ENCODE measurements around the gene MRM3.

Gene MRM3

GRCh38 chr17:781805-782731, at the start of gene MRM3, which contains the start of gene GLOD4:
TSS of gene MRM3 (plus strand) at chr17:782353. CDS start at chr17:782379, 26 bp downstream.
TSS of gene GLOD4 (minus strand) at chr17:782280. CDS start at chr17:782255, 25 bp downstream.
- H3K27ac ChIP-seq (ENCODE audit: low read depth, low read length): peak within 1 kb of the TSS; percentile 80
- H3K4me1 ChIP-seq (ENCODE audit: control insufficient read depth in 1 of 2, insufficient read depth in 2 of 2, low read length in 2 of 2): peaks cover 12 to 21% of the 10 kb centered on the region in 2 donors
- H3K27me3 ChIP-seq (ENCODE audit: control insufficient read depth in 1 of 2, insufficient read depth in 2 of 2, low read length in 2 of 2): no peaks in the 10 kb centered on the region
- H3K9me3 ChIP-seq (ENCODE audit: control insufficient read depth in 1 of 2, low read length in 2 of 2): no peaks in the 10 kb centered on the region
- peaks cover 9 to 20% of the 10 kb centered on the region in 2 donors for H3K36me3 ChIP-seq (ENCODE audit: control insufficient read depth in 1 of 2, insufficient read depth in 2 of 2, low read length in 2 of 2)
- H3K9ac ChIP-seq (ENCODE audit: low read depth in 1 of 2, low read length in 2 of 2): peak within 1 kb of the TSS; percentile 91 to 98
- H3K4me3 ChIP-seq (ENCODE audit: low read depth in 1 of 2, low read length in 2 of 2): peak within 1 kb of the TSS; percentile 100

GRCh38 chr17:732902-733720, 49.0 kb upstream of the MRM3 start:
- Histone ChIP-seq H3K9me3 (ENCODE audit: control insufficient read depth in 1 of 2, low read length in 2 of 2) (no peaks in the 10 kb centered on the region), H3K4me1 (ENCODE audit: control insufficient read depth in 1 of 2, insufficient read depth in 2 of 2, low read length in 2 of 2) (peaks cover 7 to 17% of the 10 kb centered on the region in 2 donors), H3K27me3 (ENCODE audit: control insufficient read depth in 1 of 2, insufficient read depth in 2 of 2, low read length in 2 of 2) (no peaks in the 10 kb centered on the region), H3K4me3 (ENCODE audit: low read depth in 1 of 2, low read length in 2 of 2) (peak overlapping the region; percentile 63 to 65), H3K36me3 (ENCODE audit: control insufficient read depth in 1 of 2, insufficient read depth in 2 of 2, low read length in 2 of 2) (peaks cover 4 to 11% of the 10 kb centered on the region in 2 donors), H3K9ac (ENCODE audit: low read depth in 1 of 2, low read length in 2 of 2) (peak overlapping the region; percentile 42 to 57), H3K27ac (ENCODE audit: low read depth, low read length) (peak overlapping the region; percentile 76)

GRCh38 chr17:733743-734142, 48.4 kb upstream of the MRM3 start:
- Histone ChIP-seq H3K27ac (ENCODE audit: low read depth, low read length) (no peak overlapping the region), H3K9ac (ENCODE audit: low read depth in 1 of 2, low read length in 2 of 2) (peak overlapping the region; percentile 42 to 57), H3K4me3 (ENCODE audit: low read depth in 1 of 2, low read length in 2 of 2) (peak overlapping the region; percentile 63 to 65), H3K27me3 (ENCODE audit: control insufficient read depth in 1 of 2, insufficient read depth in 2 of 2, low read length in 2 of 2) (no peaks in the 10 kb centered on the region), H3K9me3 (ENCODE audit: control insufficient read depth in 1 of 2, low read length in 2 of 2) (no peaks in the 10 kb centered on the region), H3K4me1 (ENCODE audit: control insufficient read depth in 1 of 2, insufficient read depth in 2 of 2, low read length in 2 of 2) (peaks cover 7 to 17% of the 10 kb centered on the region in 2 donors), H3K36me3 (ENCODE audit: control insufficient read depth in 1 of 2, insufficient read depth in 2 of 2, low read length in 2 of 2) (peaks cover 4 to 16% of the 10 kb centered on the region in 2 donors)

- Histone ChIP-seq H3K36me3 (ENCODE audit: control insufficient read depth in 1 of 2, insufficient read depth in 2 of 2, low read length in 2 of 2) (peaks cover 22 to 44% of the 10 kb centered on the region in 2 donors), H3K4me3 (ENCODE audit: low read depth in 1 of 2, low read length in 2 of 2) (no peak overlapping the region), H3K9me3 (ENCODE audit: control insufficient read depth in 1 of 2, low read length in 2 of 2) (no peaks in the 10 kb centered on the region), H3K27ac (ENCODE audit: low read depth, low read length) (no peak overlapping the region), H3K9ac (ENCODE audit: low read depth in 1 of 2, low read length in 2 of 2) (no peak overlapping the region), H3K27me3 (ENCODE audit: control insufficient read depth in 1 of 2, insufficient read depth in 2 of 2, low read length in 2 of 2) (no peaks in the 10 kb centered on the region), H3K4me1 (ENCODE audit: control insufficient read depth in 1 of 2, insufficient read depth in 2 of 2, low read length in 2 of 2) (peaks cover 7 to 12% of the 10 kb centered on the region in 2 donors)
Measured at GRCh38 chr17:737561-738113, 44.5 kb upstream of the MRM3 start.

GRCh38 chr17:740240-741017, 41.7 kb upstream of the MRM3 start:
- Histone ChIP-seq H3K36me3 (ENCODE audit: control insufficient read depth in 1 of 2, insufficient read depth in 2 of 2, low read length in 2 of 2) (peaks cover 36 to 71% of the 10 kb centered on the region in 2 donors), H3K4me3 (ENCODE audit: low read depth in 1 of 2, low read length in 2 of 2) (no peak overlapping the region), H3K4me1 (ENCODE audit: control insufficient read depth in 1 of 2, insufficient read depth in 2 of 2, low read length in 2 of 2) (no peaks in the 10 kb centered on the region), H3K9me3 (ENCODE audit: control insufficient read depth in 1 of 2, low read length in 2 of 2) (no peaks in the 10 kb centered on the region), H3K27ac (ENCODE audit: low read depth, low read length) (no peak overlapping the region), H3K27me3 (ENCODE audit: control insufficient read depth in 1 of 2, insufficient read depth in 2 of 2, low read length in 2 of 2) (no peaks in the 10 kb centered on the region), H3K9ac (ENCODE audit: low read depth in 1 of 2, low read length in 2 of 2) (no peak overlapping the region)

GRCh38 chr17:742147-742793, 39.9 kb upstream of the MRM3 start:
- Histone ChIP-seq H3K9me3 (ENCODE audit: control insufficient read depth in 1 of 2, low read length in 2 of 2) (no peaks in the 10 kb centered on the region), H3K36me3 (ENCODE audit: control insufficient read depth in 1 of 2, insufficient read depth in 2 of 2, low read length in 2 of 2) (peaks cover 45 to 84% of the 10 kb centered on the region in 2 donors), H3K27ac (ENCODE audit: low read depth, low read length) (no peak overlapping the region), H3K4me3 (ENCODE audit: low read depth in 1 of 2, low read length in 2 of 2) (no peak overlapping the region), H3K27me3 (ENCODE audit: control insufficient read depth in 1 of 2, insufficient read depth in 2 of 2, low read length in 2 of 2) (no peaks in the 10 kb centered on the region), H3K4me1 (ENCODE audit: control insufficient read depth in 1 of 2, insufficient read depth in 2 of 2, low read length in 2 of 2) (no peaks in the 10 kb centered on the region), H3K9ac (ENCODE audit: low read depth in 1 of 2, low read length in 2 of 2) (no peak overlapping the region)

GRCh38 chr17:743139-743538, 39.0 kb upstream of the MRM3 start:
- Histone ChIP-seq H3K4me3 (ENCODE audit: low read depth in 1 of 2, low read length in 2 of 2) (no peak overlapping the region), H3K27ac (ENCODE audit: low read depth, low read length) (no peak overlapping the region), H3K36me3 (ENCODE audit: control insufficient read depth in 1 of 2, insufficient read depth in 2 of 2, low read length in 2 of 2) (peaks cover 46 to 87% of the 10 kb centered on the region in 2 donors), H3K9me3 (ENCODE audit: control insufficient read depth in 1 of 2, low read length in 2 of 2) (no peaks in the 10 kb centered on the region), H3K4me1 (ENCODE audit: control insufficient read depth in 1 of 2, insufficient read depth in 2 of 2, low read length in 2 of 2) (no peaks in the 10 kb centered on the region), H3K27me3 (ENCODE audit: control insufficient read depth in 1 of 2, insufficient read depth in 2 of 2, low read length in 2 of 2) (no peaks in the 10 kb centered on the region), H3K9ac (ENCODE audit: low read depth in 1 of 2, low read length in 2 of 2) (no peak overlapping the region)

- no peaks in the 10 kb centered on the region for H3K9me3 ChIP-seq (ENCODE audit: control insufficient read depth in 1 of 2, low read length in 2 of 2)
- H3K9ac ChIP-seq (ENCODE audit: low read depth in 1 of 2, low read length in 2 of 2): no peak overlapping the region
- no peak overlapping the region for H3K4me3 ChIP-seq (ENCODE audit: low read depth in 1 of 2, low read length in 2 of 2)
- H3K36me3 ChIP-seq (ENCODE audit: control insufficient read depth in 1 of 2, insufficient read depth in 2 of 2, low read length in 2 of 2): peaks cover 46 to 83% of the 10 kb centered on the region in 2 donors
- peaks cover 0 to 1% of the 10 kb centered on the region in 2 donors for H3K4me1 ChIP-seq (ENCODE audit: control insufficient read depth in 1 of 2, insufficient read depth in 2 of 2, low read length in 2 of 2)
- H3K27me3 ChIP-seq (ENCODE audit: control insufficient read depth in 1 of 2, insufficient read depth in 2 of 2, low read length in 2 of 2): no peaks in the 10 kb centered on the region
- H3K27ac ChIP-seq (ENCODE audit: low read depth, low read length): no peak overlapping the region
Measured at GRCh38 chr17:744937-745336, 37.2 kb upstream of the MRM3 start.

GRCh38 chr17:745406-745805, 36.7 kb upstream of the MRM3 start:
- Histone ChIP-seq H3K9me3 (ENCODE audit: control insufficient read depth in 1 of 2, low read length in 2 of 2) (no peaks in the 10 kb centered on the region), H3K9ac (ENCODE audit: low read depth in 1 of 2, low read length in 2 of 2) (no peak overlapping the region), H3K27me3 (ENCODE audit: control insufficient read depth in 1 of 2, insufficient read depth in 2 of 2, low read length in 2 of 2) (no peaks in the 10 kb centered on the region), H3K4me1 (ENCODE audit: control insufficient read depth in 1 of 2, insufficient read depth in 2 of 2, low read length in 2 of 2) (peaks cover under 1 to 6% of the 10 kb centered on the region in 2 donors), H3K4me3 (ENCODE audit: low read depth in 1 of 2, low read length in 2 of 2) (no peak overlapping the region), H3K36me3 (ENCODE audit: control insufficient read depth in 1 of 2, insufficient read depth in 2 of 2, low read length in 2 of 2) (peaks cover 46 to 78% of the 10 kb centered on the region in 2 donors), H3K27ac (ENCODE audit: low read depth, low read length) (no peak overlapping the region)

Data from duodenal mucosa (tissue), 2 donors.